22Rv1 (cell line): ENCODE measurements around the gene TMEM18.

Experiments used
- CTCF ChIP-seq: fragments of 450-650 bp; IDR thresholded peaks from 2 replicates; pipeline ENCODE4 v1.5.1; 2017; ENCODE audit warnings: mild to moderate bottlenecking
- ZFX ChIP-seq: fragments of 450-650 bp; IDR thresholded peaks from 2 replicates; pipeline ENCODE4 v1.6.1; 2017; ENCODE audit warnings: antibody characterized with exemption, borderline replicate concordance

GRCh38 chr2:668000-668398 lies 9.2 kb downstream of the TMEM18 start:
- TF ChIP-seq CTCF: no peak
- TF ChIP-seq ZFX: no peak
